Stimulated activated CD8-positive, alpha-beta memory T cell treated with anti-CD3 and anti-CD28 coated beads, Interleukin-4, amount 100 ng/mL, for 24 hours (primary cell): ENCODE data around the gene PLPPR3.

Experiments
- DNase-seq: peaks from one replicate; pipeline ENCODE4 v3.0.0-alpha.2; 2020; ENCODE audit warnings: low read depth

Gene PLPPR3

DNA sequence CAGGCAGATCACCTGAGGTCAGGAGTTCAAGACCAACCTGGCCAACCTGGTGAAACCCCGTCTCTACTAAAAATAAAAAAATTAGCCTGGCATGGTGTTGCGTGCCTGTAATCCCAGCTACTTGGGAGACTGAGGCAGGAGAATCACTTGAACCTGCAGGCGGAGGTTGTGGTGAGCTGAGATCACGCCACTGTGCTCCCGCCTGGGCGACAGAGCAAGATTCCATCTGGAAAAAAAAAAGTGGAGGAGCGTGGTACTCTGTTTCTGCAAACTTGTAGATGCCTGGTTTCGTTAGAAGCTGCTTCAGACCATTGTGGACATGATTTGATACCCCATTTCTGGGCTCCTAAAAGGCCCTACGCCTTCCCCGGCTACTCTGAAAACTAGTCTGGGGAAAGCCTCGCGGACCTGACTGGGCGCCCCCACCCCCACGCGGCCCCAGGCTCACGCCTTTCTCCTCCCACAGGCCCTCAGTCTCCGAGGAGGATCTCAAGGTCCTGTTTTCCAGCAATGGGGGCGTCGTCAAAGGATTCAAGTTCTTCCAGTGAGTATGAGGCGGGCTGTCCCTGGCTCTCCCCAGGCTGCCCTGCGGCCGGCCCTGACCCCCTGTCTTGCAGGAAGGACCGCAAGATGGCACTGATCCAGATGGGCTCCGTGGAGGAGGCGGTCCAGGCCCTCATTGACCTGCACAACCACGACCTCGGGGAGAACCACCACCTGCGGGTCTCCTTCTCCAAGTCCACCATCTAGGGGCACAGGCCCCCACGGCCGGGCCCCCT is 11.5 kb downstream of the PLPPR3 start:
- no peak for DNase-seq

DNA sequence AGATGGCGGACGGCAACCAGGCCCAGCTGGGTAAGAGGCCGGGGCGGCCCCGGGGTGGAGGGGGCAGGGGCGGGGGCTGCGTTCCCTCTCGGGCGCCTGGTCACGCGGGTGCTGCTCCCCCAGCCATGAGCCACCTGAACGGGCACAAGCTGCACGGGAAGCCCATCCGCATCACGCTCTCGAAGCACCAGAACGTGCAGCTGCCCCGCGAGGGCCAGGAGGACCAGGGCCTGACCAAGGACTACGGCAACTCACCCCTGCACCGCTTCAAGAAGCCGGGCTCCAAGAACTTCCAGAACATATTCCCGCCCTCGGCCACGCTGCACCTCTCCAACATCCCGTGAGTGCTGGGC is 13.4 kb downstream of the PLPPR3 start:
- no peak for DNase-seq

DNA sequence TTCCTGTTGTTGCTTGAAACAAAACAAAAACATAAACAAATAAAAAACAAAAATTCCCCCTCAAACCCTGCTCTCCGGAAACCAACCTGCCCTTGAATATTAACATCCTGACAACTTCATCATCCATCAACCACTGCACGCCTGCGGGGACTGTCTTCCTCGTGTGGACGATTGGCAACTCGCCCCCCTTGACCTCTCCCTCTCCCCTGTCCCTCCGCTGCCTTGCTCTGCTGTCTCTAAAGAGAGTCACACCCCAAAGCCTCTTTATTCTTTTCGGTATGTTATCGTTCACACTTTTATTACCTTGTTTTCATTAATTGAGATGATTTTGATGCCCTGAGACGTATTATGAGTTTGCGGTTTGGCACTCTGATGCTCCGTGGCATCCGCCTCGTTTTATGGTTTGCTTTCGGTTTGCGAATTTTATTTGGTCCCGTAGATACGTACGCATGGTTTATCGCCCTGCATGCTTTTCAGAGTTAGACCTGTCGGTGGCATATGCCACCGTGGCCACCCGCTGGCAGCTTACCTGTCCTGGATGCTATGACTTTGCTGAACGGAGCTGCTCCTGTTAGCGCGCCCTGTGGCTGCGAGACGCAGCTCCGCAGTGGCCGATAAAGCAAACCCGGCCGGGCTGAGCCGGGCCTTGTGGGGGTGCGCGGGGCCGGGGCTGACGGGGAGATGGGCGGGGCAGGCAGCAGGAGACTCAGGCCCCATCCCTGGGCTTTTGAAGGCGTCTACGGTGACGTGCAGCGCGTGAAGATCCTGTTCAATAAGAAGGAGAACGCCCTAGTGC is 13.9 kb downstream of the PLPPR3 start:
- DNase-seq, result no peak

DNA sequence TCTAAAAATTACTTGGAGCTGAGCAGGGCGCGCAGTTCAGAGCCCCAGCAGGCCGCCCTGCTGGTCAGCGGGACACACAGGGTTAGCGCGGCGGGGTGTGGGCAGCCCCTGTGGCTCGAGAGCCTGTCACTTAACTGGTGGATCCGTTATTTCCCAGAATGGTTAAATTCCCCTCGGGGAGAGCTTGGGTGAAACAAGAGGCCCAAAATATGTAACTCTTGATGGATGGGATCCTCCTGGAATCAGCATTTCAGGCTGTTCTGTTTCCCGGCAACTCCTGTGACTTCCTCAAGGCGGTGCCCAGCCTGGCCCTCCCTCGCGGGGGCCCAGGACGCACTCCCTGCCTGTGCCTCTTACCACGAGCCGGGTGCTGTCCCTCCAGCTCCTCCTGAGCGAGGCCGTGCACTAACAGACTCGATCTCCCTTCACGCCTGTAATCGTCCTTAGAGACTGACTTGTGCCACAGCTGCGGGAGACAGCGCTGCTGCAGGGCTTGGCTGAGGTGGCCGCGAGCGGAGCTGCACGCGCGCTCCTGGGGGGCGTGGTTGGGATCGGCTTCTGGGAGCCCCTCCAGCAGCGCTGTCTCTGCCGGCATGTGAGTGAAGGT is 14.8 kb downstream of the PLPPR3 start:
- DNase-seq, result no peak

DNA sequence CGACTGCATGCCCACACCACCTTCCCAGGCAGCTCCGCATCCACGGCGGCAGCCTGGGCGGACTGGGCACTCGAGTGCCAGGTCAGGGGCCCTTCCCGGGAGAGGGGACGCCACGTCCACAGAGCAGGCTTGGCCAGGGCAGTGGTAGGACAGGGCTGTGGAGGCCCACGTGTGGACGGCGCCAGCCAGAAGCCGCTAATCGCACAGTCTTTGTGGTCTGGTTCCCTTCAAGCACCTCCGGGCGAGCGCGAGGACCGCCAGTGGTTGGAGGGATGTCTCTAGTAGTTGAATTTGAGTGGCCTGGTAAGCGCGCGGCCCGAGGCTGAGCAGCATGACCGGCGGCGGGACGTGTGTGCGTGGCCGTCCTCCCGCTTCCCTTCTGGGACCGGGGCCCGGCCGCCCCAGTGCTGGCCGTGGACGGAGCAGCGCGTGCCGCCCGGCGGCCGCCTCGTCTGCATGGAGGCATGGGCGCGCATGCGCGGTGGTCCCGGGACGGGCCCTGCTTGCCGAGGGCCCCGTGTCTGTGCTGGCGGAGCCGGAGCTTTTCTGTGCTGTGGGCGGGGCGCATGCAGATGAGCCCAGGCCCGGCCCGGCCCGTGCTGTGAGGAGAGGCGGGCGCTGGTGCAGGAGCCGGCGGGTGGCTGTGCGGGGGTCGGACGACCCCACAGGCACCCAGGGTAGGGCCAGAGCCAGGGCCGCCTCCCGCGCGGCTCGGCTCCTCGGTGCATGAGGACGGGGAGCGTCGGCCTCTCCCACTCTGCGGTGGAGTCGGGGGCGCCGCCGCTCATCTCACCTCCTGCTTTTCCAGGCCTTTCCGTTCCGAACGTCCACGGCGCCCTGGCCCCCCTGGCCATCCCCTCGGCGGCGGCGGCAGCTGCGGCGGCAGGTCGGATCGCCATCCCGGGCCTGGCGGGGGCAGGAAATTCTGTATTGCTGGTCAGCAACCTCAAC is 15.9 kb downstream of the PLPPR3 start:
- no peak for DNase-seq

DNA sequence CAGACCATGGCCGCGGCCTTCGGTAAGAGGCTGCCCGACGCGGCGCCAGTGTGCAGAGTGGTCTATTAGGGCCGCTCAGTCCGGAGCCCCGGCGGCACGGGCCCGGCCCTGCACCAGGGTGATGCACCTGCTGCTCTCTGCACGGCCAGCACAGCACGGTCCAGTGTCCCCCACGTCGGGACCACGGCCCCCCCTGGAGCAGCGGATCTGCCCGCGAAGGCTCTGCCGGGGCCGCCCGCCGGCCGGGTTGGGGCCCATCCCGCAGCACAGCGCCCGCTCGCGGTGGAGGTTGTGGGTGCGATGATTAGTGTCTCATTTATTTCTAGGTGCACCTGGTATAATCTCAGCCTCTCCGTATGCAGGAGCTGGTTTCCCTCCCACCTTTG is 16.6 kb downstream of the PLPPR3 start:
- no peak for DNase-seq

DNA sequence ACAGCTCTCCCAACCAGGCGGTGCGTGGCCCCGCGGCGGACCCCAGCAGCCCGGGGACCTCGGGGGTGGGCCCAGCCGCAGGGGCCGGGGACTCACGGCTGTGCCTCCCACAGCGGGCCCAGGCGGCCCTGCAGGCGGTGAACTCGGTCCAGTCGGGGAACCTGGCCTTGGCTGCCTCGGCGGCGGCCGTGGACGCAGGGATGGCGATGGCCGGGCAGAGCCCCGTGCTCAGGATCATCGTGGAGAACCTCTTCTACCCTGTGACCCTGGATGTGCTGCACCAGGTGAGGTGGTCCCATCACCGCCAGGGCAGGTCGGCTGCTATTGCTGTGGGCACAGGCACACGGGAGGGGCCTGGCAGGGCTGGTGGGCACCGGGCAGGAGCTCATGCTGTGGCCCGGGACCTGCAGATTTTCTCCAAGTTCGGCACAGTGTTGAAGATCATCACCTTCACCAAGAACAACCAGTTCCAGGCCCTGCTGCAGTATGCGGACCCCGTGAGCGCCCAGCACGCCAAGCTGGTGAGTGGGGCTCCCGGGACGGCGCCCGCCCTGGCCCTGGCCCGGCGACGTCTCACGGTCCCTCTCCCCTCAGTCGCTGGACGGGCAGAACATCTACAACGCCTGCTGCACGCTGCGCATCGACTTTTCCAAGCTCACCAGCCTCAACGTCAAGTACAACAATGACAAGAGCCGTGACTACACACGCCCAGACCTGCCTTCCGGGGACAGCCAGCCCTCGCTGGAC is 17.2 kb downstream of the PLPPR3 start:
- DNase-seq, result no peak

DNA sequence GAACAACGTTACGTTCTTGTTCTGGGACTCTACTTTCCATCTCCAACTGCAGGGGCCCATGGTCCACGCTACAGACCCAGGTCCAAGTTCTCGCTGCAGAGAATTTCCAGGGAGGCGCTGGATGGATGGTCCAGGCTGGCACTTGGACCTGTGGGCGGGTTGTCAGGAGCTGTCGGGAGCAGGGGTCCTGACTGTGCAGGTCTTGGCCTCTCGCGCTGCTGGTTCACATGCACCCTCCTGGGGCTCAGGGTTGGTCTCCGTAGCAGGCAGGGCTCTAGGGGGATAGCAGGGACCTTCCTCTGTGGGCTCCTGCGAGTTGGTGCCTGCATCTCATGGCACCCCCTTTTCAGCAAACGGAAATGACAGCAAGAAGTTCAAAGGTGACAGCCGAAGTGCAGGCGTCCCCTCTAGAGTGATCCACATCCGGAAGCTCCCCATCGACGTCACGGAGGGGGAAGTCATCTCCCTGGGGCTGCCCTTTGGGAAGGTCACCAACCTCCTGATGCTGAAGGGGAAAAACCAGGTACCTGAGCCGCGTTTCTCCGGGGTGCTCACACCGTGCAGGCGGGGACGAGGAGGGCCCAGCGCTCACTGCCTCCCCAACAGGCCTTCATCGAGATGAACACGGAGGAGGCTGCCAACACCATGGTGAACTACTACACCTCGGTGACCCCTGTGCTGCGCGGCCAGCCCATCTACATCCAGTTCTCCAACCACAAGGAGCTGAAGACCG is 17.9 kb downstream of the PLPPR3 start:
- no peak for DNase-seq

DNA sequence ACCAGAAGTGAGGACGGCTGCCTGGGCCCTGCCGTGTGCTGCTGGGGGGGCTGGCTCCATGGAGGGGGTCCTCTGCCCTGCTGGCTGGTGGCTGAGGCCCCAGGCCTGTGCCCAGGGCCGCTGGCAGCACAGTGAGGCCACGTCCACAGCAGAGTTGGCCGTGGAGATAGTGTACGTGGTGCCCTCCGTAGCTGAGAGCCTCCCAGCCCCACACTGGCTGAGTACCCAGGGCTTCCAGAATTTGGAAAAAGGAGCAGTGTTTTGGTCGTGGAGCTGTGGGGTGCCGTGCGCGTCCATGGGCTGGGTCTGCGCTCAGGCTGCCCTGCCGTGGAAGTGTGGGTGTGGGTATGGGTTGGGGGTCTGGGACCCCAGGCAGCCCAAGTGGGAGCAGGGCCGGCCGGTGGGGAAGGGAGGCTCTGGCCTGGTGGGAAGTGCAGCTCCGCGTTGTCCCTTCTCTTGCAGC is 18.6 kb downstream of the PLPPR3 start:
- DNase-seq, result no peak

DNA sequence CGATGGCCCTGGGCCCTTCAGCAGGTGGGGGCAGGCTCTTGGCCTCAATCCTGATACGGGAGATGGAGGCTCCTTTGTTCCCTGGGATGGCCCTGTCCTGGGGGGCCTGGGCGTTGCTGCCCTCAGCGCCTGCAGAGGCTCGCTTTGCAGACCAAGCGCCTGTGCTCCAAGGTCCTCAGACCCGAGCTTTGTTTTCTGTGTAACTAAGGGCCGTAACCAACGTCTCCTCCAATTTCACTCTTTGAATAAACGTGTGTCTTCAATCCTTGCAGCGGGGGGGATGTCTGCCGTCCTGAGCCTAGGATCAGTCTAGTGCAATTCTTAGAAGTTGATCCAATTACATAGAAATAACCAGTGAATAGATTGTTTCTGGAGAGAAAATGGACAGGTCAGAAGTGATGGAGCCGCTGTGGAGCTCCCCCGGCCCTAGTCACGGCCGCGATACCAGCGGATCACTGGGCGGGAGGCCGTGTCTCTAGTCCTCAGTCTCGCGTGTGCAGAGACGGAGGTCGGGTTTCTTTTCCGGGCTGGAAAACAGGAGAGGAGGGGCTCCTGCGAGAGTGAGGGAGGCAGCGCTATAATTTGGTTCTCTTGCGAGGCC is 19.2 kb downstream of the PLPPR3 start:
- DNase-seq, result no peak

DNA sequence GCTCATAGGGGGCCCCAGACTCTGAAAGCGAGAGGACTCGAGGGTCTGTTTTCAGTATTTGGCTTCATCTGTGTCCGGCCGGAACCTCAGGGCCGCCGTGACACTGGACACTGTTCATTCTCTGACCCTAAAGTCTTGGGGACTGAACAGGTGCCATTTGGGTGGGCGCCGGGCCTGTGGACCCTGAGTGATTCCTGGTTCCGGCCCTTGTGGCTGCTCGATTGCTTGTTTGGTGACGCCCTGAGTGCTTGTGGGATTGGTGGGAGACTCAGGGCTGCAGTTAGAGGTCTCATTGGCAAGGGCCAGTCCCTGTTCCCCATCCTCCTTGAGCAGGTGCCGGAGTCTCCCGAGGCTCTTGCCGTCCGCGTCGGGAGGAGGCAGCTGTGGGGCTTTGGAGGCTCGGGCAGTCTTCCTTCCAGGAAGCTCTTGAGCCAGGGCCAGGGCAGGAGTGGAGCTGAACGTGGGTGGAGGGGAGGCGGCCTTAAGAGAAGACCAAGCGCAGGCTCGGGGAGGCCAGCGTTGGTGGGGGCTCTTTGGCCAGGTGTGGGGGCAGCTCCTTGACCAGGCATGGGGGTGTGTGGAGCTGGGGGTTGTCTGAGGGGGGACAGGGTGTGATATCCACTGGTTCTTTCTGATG is 19.8 kb downstream of the PLPPR3 start:
- DNase-seq, result no peak

DNA sequence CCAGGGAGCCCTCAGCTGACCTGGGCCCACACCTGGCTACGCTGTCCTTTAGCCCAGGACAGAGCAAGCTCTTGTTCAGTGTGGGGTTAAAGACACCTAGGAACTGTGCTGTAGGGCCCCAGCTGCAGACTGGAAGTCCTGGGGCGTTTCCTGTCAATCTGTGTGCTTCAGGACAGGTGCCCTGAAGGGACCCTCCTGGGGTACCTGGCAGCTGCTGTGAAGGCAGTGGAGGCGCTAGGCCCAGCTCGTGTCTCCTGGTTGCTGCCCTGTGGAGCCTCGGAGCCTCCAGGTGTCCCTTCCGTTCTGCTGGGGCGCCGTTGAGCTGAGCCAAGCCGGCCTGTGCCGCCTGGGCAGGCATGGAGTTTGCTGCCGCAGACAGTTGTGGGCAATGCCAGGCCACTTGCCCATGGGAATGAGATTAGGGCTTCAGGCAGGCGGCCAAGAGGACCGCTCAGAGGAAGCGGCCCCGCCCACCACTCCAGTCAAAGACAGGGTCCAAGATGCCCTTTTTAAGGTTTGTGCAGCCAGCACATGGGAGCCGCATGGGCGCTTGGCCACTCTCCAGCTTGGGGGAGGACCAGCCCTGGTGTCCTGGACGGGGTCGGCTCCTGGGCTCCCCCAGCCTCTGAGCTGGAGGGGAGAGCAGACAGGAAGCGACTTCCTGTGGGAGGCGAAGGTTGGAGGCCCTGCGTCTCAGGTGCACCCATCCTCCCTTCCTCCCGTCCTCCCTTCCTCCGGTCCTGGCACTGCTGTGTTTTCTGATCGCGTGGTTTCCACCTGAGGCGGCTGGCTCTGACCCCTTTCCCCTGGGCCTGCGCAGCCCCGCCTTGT is 20.5 kb downstream of the PLPPR3 start:
- no peak for DNase-seq

DNA sequence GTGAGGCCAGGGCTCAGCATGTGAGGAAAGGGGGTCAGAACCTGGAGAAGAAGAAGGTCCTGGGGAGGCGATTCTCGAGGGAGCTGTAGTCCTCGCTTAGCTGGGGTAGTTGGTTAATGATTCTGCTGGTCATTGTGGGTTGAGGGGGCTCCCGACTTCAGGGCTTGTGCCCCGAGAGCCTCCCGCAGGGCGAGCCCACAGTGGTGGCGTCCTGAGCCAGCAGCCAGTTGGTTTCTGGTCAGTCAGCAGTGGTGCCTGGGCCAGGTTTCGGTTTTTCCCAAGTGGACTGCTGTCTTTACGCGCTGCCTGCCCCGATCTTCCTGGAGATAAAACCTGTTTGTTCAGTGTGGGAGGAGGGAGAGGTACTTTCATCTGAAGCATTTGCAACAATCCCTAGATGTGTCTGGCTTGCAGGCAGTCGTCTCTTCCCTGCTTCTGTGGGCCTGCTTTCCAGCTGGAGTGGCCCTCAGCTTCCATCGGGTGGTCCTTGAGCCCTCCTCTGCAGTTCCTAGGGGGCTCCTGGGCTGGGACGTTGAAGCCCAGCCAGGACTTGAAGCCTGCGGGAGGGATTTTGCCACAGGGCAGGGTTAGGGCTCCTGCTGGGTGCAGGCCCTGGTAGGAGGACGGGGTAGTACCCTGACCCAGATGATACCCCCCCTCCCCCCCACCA is 21.3 kb downstream of the PLPPR3 start:
- no peak for DNase-seq

DNA sequence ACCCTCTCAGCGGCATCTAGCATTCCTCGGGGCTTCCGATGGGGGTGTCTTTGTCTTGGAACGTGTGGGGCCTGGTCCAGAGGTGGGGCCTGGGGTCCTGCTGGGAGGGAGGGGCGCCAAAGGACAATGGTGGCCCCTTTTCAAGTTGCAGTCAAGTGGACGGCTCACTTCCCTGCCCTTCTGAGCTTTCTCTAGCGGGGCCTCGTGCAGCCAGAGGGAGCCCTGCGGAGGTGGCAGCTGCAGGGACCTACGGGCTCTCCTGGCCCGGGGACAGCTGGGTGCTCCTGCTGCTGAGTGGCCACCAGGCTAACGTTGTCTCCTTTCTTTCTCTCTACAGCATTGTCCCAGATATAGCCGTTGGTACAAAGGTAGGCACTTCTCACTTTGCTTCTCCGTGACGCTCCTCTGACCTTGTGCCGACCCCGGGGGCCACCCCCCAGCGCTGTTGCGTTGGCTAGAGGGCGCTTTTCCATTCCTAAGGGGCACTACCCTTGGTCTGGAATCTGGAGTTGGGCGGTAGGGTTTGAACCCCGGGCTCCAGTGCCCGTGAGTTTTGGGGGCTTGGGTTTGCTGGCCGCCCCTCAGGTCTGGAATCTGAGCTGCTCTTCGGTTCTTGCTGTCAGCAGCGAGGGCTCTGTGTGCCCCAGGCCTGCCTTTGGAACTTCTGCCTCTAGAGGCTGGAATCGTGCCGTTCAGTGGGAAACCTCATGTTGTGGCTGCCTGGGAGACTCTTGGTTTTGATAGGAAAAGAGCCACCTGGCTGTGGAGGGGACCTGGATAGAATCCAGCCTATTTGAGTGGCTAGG is 22.5 kb downstream of the PLPPR3 start:
- no peak for DNase-seq

DNA sequence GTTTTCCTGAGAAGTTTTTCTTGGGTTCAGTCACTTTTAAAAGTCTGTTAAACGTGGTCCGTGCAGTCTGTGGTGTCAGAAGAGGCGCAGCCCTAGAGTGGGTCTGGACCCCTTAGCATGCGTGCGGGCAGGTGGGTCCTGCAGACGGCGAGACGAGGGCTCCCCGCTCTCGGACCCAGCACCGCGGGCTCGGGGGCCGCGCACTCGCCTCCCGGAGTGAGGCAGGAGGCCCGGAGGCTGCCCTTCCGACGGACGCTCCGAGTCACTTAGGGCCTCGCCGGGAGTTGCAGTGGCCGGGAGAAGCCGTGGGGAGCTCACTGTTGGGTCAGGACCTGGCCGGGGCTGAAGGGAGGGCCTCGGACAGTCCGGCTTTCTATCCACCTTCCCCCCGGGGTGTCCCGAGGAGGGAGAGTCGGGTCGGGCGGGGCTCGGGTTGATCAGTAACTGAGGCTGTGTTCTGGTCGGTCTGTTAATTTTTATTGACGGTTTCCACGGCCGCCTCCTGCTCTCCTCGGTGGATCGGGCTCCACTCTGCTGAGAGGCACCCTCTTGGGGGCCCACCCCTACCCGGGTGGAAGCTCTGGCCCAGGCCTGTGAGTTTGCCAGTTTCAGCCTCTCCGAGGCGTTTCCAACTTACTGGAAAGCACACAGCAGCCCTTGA is 23.2 kb downstream of the PLPPR3 start:
- no peak for DNase-seq

DNA sequence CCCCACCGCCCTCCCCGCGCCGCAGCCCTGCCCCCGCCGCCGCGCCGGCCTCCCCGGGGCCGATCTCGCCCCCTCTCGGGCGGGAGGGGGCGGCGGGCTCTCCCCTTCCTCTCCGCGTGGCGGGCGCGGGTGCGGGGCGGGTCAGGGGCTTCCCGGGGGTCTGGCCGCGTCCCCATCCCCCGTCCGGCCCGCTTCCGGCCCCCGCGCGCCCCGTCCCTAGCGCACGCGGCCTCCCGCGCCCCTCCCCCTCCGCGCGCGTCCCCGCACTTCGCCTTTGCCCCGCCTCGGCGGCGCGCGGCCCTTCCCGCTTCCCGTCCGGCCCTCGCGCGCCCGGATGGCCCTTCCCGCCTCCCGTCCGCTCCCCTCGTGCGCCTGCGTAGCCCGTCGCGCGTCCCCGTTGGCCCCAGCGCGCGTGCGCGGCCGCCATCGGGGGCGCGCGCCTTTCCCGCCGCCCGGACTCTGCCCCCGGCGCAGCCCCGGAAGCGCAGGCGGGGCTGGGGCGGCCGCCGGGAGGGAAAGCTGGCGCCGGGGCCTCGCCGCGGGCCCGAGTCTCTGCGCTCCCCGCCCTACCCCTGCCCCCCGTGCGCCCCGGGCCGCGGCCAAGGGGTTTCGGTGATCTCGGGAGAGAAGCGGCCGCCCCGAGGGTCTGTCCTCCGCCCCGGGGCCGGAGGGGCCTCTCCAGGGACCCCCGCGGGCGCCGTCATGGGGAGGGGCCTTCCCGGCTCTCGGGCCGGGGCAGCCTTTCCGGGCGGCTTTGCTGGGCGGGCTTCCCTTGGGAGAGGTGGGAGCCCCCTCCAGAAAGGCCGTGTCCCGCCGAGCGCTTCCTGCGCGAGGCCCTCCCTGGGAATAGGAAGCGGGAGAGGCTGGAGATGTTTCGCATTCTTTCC is 24.0 kb downstream of the PLPPR3 start:
- peak; percentile 85 for DNase-seq
